ENCODE measurements around the gene DYRK1B.

The DYRK1B gene

GRCh38 chr19:39807846-39808364 is 26.1 kb downstream of the DYRK1B start:
- no peak for DNase-seq

GRCh38 chr19:39805104-39805503 is 28.9 kb downstream of the DYRK1B start:
- DNase-seq: no peak

- no peak for DNase-seq
These were observed 31.0 kb downstream of the DYRK1B start for GRCh38 chr19:39802958-39803357.

- DNase-seq: no peak
These were observed 36.9 kb downstream of the DYRK1B start for GRCh38 chr19:39797083-39797482.

GRCh38 chr19:39796000-39796498 is 37.9 kb downstream of the DYRK1B start:
- no peak for DNase-seq

- no peak for DNase-seq
These were observed 39.0 kb downstream of the DYRK1B start for GRCh38 chr19:39795001-39795400.

GRCh38 chr19:39792999-39793546 is 40.9 kb downstream of the DYRK1B start:
- DNase-seq: peak; percentile 34

- DNase-seq: no peak
These were observed 45.7 kb downstream of the DYRK1B start for GRCh38 chr19:39788244-39788643.

- no peak for DNase-seq
These were observed 53.1 kb downstream of the DYRK1B start for GRCh38 chr19:39780894-39781293.

- no peak for DNase-seq
These were observed 55.2 kb downstream of the DYRK1B start, which contains the start of gene LEUTX for GRCh38 chr19:39778763-39779162. Gene LEUTX (plus strand): TSS chr19:39778854. CDS start chr19:39778921, 67 bp downstream.
